ENCODE data around the gene GJD3.
A peak's percentile ranks its signal among the peaks of the same experiment; 100 is the strongest.

Gene GJD3

DNA sequence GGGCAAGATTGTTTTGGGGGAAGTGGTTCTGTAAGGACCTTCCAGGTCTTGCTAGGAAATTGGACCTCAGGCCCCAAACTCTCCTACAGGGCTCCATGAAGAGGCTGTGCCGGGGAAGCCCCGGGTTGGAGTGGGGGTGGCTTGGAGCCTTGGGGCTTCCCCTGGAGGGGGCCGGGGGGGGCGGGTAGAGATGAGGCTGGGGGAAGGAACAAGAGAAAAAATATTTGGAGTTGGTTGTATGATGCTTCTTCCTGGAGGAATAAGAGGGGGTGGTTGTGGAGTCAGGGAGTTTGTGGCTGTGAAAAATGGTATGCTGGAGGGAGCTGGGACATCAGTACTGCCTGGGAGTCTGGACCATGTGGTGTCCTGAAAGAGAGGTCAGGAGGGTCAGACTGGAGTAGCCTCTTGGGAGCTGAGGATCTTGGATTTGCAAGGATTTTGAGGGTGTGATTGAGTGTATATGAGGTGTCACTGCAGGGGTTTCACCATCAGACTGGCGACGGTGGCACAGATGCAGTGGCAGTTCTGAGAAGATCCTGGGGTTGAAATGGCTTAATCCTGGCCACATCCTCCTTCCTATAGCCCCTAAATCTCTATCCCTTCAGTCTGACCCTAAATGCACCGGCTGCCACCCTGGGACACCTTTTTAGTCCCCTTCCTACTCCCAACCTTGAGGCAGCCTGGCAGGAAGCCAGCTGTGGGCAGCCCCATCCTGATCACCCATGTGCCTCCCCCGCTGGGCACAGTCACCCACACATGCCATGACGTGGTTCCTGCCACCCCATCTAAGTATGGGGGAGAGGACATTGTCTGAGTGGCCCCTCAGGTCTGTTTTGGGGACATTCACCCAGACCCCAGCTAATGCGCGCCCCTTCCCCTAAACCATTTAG, 44.6 kb downstream of the GJD3 start:
- H3K4me3 ChIP-seq (ENCODE audit: low read depth, low read length) = no peak overlapping the region
- TF ChIP-seq CTCF (IDR thresholded peaks at IDR 0.05; ENCODE audit: control insufficient read depth, extremely low read depth, insufficient read depth) = no peak
- DNase-seq (ENCODE audit: low read depth) = no peak

GRCh38 chr17:40318830-40319391, 45.6 kb downstream of the GJD3 start:
- DNase-seq (ENCODE audit: low read depth) = no peak
- no peak for TF ChIP-seq CTCF (IDR thresholded peaks at IDR 0.05; ENCODE audit: control insufficient read depth, extremely low read depth, insufficient read depth)
- H3K4me3 ChIP-seq (ENCODE audit: low read depth, low read length) = peak overlapping the region; percentile 99

DNA sequence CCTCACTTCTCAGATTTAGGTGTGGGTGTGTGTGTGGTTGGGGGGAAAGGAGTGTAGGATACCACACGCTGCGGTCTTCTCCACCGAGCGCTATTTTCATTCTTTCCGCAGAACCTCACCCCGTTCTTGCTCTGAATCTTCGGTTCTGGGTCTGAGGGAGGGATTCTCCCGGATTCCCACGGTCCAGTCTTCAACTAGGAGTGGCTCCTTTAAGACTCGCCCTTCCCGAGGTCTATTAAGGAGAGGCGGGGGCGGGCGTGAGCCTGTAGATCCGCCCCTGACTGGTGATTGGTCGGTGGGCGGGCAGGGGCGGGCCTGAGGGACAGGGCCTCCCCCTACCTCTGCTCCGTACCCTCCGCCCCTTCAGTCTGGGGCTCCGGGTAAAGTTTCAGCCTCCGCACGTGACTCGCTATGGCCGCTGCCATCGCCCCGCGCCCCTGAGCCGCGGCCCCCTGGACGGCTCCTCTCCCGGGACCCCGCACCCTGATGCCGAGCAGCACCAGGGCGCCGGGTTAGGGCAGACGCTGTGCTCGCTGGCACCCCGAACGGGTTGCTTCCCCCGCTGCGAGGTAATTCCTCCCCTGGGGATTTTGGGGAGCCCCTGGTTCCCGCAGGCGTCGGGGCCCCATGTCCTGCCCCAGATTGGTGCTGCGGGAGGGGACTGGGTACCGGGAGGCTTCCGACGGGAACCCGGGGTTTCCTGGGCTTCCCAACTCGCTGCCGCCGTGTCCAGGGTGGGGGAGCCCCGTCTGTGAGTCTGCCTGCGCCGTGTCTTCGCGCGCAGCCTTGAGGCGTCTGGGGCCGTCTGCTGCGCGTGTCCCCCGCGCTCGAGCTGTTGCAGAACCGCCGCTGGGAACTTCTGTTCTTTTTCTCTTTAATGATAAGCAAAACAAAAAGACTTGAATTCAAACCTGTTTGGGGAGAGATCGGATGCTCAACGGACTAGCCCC, 46.4 kb downstream of the GJD3 start:
- DNase-seq (ENCODE audit: low read depth) = peak; percentile 80
- no peak for TF ChIP-seq CTCF (IDR thresholded peaks at IDR 0.05; ENCODE audit: control insufficient read depth, extremely low read depth, insufficient read depth)

DNA sequence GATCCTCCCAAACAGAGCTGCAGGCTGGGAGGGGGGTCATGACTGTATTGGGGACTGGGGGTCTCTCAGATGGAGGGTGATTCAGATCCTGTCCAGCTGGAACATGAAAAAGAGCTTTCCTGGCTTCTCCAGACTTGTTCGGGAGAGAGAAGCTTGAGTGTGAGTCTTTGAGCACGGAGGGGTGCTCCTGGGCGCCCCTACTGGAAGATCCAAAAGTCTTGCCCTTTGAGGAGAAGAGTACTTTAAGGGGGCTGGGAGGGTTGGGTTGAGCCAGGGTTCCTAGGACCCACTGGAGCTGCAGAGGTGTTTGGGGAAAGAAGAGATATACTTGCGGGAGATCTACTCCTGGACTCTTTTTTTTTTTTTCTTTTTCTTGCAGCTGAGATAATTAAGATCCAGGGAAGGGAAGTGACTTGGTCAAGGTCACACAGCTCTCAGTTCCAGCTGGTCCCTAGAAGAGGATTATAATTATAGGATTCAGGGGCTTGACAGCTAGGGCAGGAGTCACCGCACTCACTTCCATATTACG, 47.1 kb downstream of the GJD3 start:
- peak; percentile 49 for TF ChIP-seq CTCF (IDR thresholded peaks at IDR 0.05; ENCODE audit: control insufficient read depth, extremely low read depth, insufficient read depth)
- no peak for DNase-seq (ENCODE audit: low read depth)
- H3K4me3 ChIP-seq (ENCODE audit: low read depth, low read length) = peak overlapping the region; percentile 99

More for the DNA sequence above, 46.4 kb downstream of the GJD3 start:
- peak overlapping the region; percentile 99 for H3K4me3 ChIP-seq (ENCODE audit: low read depth, low read length)

GRCh38 chr17:40316571-40317344, 47.8 kb downstream of the GJD3 start:
- H3K4me3 ChIP-seq (ENCODE audit: low read depth, low read length) = no peak overlapping the region
- DNase-seq (ENCODE audit: low read depth) = no peak
- TF ChIP-seq CTCF (IDR thresholded peaks at IDR 0.05; ENCODE audit: control insufficient read depth, extremely low read depth, insufficient read depth) = no peak
